Right lobe of liver (tissue), 4 donors: Measurements from ENCODE around the gene LCTL.
"Not testable (repeated sequence)": the region's sequence is repeated elsewhere in the genome, so short reads cannot be mapped to it uniquely, and the experiment has no call there.

Experiments used
- CTCF ChIP-seq, 4 donors: fragments of 200-600 bp in 3 of 4; fragments of 450-650 bp in 1 of 4; IDR thresholded peaks; one replicate each; pipeline versions ENCODE4 v1.5.1 to v1.8.0; 2016 to 2022; ENCODE audit warnings: antibody characterized with exemption in 4 of 4, mild to moderate bottlenecking in 2 of 4
- POLR2A ChIP-seq: fragments of 450-650 bp; IDR thresholded peaks from one replicate; pipeline ENCODE4 v1.6.1; 2017; ENCODE audit warnings: antibody characterized with exemption, mild to moderate bottlenecking
- donor health status: DM: no; HTN: no; CAD: no.
- donor health status: DM: no; HTN: no; CAD: no.
- donor health status: DM: no; HTN: yes; CAD: no.

GRCh38 chr15:66503041-66503648, 62.7 kb downstream of the LCTL start:
- not testable (repeated sequence) for TF ChIP-seq CTCF (IDR thresholded peaks at IDR 0.05)
- TF ChIP-seq POLR2A = peak; percentile 29
